H1 (cell line): ENCODE data around the gene GABRP.

Experiments used
- BCL11A ChIP-seq, 2 experiments: IDR thresholded peaks; one replicate each; pipeline ENCODE4 v1.6.1; 2011; ENCODE audit warnings: low read depth in 2 of 2, low read length in 2 of 2, mild to moderate bottlenecking in 2 of 2
- CBX5 ChIP-seq: fragments of 300-800, 300-1000 bp; sonication (generic); IDR thresholded peaks from 2 replicates; pipeline ENCODE4 v1.7.1; 2016; ENCODE audit warnings: antibody characterized with exemption, low read length, low read depth
- EP300 ChIP-seq, 2 experiments: IDR thresholded peaks; 1 replicate in 1 of 2; 2 replicates in 1 of 2; pipeline ENCODE4 v1.6.1; 2011 to 2012; ENCODE audit warnings: low read depth in 2 of 2, low read length in 2 of 2, mild to moderate bottlenecking in 2 of 2, borderline replicate concordance in 1 of 2, inconsistent platforms in 1 of 2, moderate library complexity in 1 of 2
- EZH2 ChIP-seq: fragments of 200-600 bp; sonication (generic); IDR thresholded peaks from 2 replicates; pipeline ENCODE4 v1.7.1; 2012; ENCODE audit warnings: low read depth, mild to moderate bottlenecking, moderate library complexity, low read length, inconsistent platforms; ENCODE audit not compliant: severe bottlenecking
- GABPA ChIP-seq: IDR thresholded peaks from 2 replicates; pipeline ENCODE4 v1.6.1; 2011; ENCODE audit warnings: mild to moderate bottlenecking, low read length, moderate library complexity, borderline replicate concordance; ENCODE audit not compliant: insufficient read depth
- NRF1 ChIP-seq: IDR thresholded peaks from 2 replicates; pipeline ENCODE4 v1.6.1; 2011; ENCODE audit warnings: mild to moderate bottlenecking, low read depth, low read length, improper control_type of control experiment
- POLR2A ChIP-seq, 2 experiments: IDR thresholded peaks; 1 replicate in 1 of 2; 2 replicates in 1 of 2; pipeline ENCODE4 v1.6.1; 2011; ENCODE audit warnings: low read depth in 2 of 2, low read length in 2 of 2, mild to moderate bottlenecking in 2 of 2; ENCODE audit errors: control extremely low read depth in 1 of 2
- RAD21 ChIP-seq, 2 experiments: IDR thresholded peaks in 1 of 2; conservative IDR thresholded peaks in 1 of 2; 2 replicates each; pipeline ENCODE4 v1.6.1; 2011; ENCODE audit warnings: low read depth in 2 of 2, low read length in 2 of 2, improper control_type of control experiment in 1 of 2, inconsistent platforms in 1 of 2, mild to moderate bottlenecking in 1 of 2, moderate library complexity in 1 of 2
- SIN3A ChIP-seq, 2 experiments: IDR thresholded peaks in 1 of 2; conservative IDR thresholded peaks in 1 of 2; 2 replicates each; pipeline ENCODE4 v1.6.1; 2011 to 2012; ENCODE audit warnings: low read length in 2 of 2, improper control_type of control experiment in 1 of 2, low read depth in 1 of 2, mild to moderate bottlenecking in 1 of 2
- TAF1 ChIP-seq: IDR thresholded peaks from 2 replicates; pipeline ENCODE4 v1.6.1; 2011; ENCODE audit warnings: mild to moderate bottlenecking, low read depth, low read length
- USF2 ChIP-seq: IDR thresholded peaks from 2 replicates; pipeline ENCODE4 v1.6.1; 2011; ENCODE audit warnings: low read length, improper control_type of control experiment
- YY1 ChIP-seq: IDR thresholded peaks from 2 replicates; pipeline ENCODE4 v1.6.1; 2011; ENCODE audit warnings: low read depth, mild to moderate bottlenecking, low read length
- TF ChIP-seq, protein P1 (sequence below), 3 experiments: IDR thresholded peaks; 1 replicate in 2 of 3; 2 replicates in 1 of 3; pipeline versions ENCODE4 v1.5.1 to v1.6.1; 2011; ENCODE audit warnings: low read length in 3 of 3, mild to moderate bottlenecking in 3 of 3, inconsistent platforms in 2 of 3, low read depth in 1 of 3, moderate library complexity in 1 of 3; ENCODE audit not compliant: insufficient read depth in 1 of 3; ENCODE audit errors: control extremely low read depth in 1 of 3
- TF ChIP-seq, protein P2 (sequence below): IDR thresholded peaks from 2 replicates; pipeline ENCODE4 v1.6.1; 2012; ENCODE audit warnings: low read length, inconsistent platforms

GRCh38 chr5:170843870-170844269 lies 60.3 kb downstream of the GABRP start:
- TF ChIP-seq RAD21 (IDR thresholded peaks at IDR 0.05 in 1 of 2, conservative IDR thresholded peaks at IDR 0.05 in 1 of 2; ENCODE audit: low read depth in 2 of 2, low read length in 2 of 2): no peak
- no peak for TF ChIP-seq SIN3A (conservative IDR thresholded peaks at IDR 0.05 in 1 of 2, IDR thresholded peaks at IDR 0.05 in 1 of 2; ENCODE audit: low read depth in 1 of 2, low read length in 2 of 2)
- TF ChIP-seq TAF1: no peak
- TF ChIP-seq USF2: no peak
- TF ChIP-seq EZH2: no peak
- no peak for TF ChIP-seq POLR2A (IDR thresholded peaks at IDR 0.05; ENCODE audit: control extremely low read depth in 1 of 2, low read depth in 2 of 2, low read length in 2 of 2)
- no peak for TF ChIP-seq CBX5
- TF ChIP-seq, protein P1, sequence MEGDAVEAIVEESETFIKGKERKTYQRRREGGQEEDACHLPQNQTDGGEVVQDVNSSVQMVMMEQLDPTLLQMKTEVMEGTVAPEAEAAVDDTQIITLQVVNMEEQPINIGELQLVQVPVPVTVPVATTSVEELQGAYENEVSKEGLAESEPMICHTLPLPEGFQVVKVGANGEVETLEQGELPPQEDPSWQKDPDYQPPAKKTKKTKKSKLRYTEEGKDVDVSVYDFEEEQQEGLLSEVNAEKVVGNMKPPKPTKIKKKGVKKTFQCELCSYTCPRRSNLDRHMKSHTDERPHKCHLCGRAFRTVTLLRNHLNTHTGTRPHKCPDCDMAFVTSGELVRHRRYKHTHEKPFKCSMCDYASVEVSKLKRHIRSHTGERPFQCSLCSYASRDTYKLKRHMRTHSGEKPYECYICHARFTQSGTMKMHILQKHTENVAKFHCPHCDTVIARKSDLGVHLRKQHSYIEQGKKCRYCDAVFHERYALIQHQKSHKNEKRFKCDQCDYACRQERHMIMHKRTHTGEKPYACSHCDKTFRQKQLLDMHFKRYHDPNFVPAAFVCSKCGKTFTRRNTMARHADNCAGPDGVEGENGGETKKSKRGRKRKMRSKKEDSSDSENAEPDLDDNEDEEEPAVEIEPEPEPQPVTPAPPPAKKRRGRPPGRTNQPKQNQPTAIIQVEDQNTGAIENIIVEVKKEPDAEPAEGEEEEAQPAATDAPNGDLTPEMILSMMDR (IDR thresholded peaks at IDR 0.05; ENCODE audit: control extremely low read depth in 1 of 3, insufficient read depth in 1 of 3, low read depth in 1 of 3, low read length in 3 of 3): no peak
- TF ChIP-seq EP300 (IDR thresholded peaks at IDR 0.05; ENCODE audit: borderline replicate concordance in 1 of 2, low read depth in 2 of 2, low read length in 2 of 2): no peak
- no peak for TF ChIP-seq BCL11A (IDR thresholded peaks at IDR 0.05; ENCODE audit: low read depth in 2 of 2, low read length in 2 of 2)
- TF ChIP-seq YY1: no peak
- TF ChIP-seq, protein P2, sequence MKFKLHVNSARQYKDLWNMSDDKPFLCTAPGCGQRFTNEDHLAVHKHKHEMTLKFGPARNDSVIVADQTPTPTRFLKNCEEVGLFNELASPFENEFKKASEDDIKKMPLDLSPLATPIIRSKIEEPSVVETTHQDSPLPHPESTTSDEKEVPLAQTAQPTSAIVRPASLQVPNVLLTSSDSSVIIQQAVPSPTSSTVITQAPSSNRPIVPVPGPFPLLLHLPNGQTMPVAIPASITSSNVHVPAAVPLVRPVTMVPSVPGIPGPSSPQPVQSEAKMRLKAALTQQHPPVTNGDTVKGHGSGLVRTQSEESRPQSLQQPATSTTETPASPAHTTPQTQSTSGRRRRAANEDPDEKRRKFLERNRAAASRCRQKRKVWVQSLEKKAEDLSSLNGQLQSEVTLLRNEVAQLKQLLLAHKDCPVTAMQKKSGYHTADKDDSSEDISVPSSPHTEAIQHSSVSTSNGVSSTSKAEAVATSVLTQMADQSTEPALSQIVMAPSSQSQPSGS: no peak
- TF ChIP-seq NRF1: no peak
- TF ChIP-seq GABPA: no peak
